Esophagus muscularis mucosa (tissue), 4 donors: Measurements from ENCODE around the gene MEF2D.

Experiments used
- CTCF ChIP-seq, 3 experiments: fragments of 200-600 bp in 2 of 3; fragments of 450-650 bp in 1 of 3; sonication (generic) in 2 of 3; IDR thresholded peaks; one replicate each; pipeline ENCODE4 v1.5.1; 2017 to 2019; ENCODE audit warnings: antibody characterized with exemption in 3 of 3, mild to moderate bottlenecking in 2 of 3, moderate library complexity in 1 of 3
- EP300 ChIP-seq: sonication (generic); formaldehyde crosslinking; IDR thresholded peaks from one replicate; pipeline ENCODE4 v1.6.1; 2017; ENCODE audit warnings: antibody characterized with exemption
- POLR2AphosphoS5 ChIP-seq, 2 donors: sonication (generic); formaldehyde crosslinking; IDR thresholded peaks; one replicate each; pipeline ENCODE4 v1.6.1; 2017; ENCODE audit warnings: antibody characterized with exemption in 2 of 2

- no peak for TF ChIP-seq CTCF (IDR thresholded peaks at IDR 0.05)
- no peak for TF ChIP-seq EP300
- no peak for TF ChIP-seq POLR2AphosphoS5 (IDR thresholded peaks at IDR 0.05)
Observed at GRCh38 chr1:156534424-156535060, 34.0 kb upstream of the MEF2D start.
